Thymus (tissue), 11 donors: ENCODE measurements around the gene LILRA6. TPM values are rescaled to one million over a fixed set of nuclear protein-coding genes. Genes with fewer than 3 reads are reported as not detected.

Experiments used
- DNase-seq, 9 donors: peaks; one replicate each; pipeline ENCODE4 v3.0.0-alpha.2; 2013; ENCODE audit warnings: low spot score in 9 of 9, low read depth in 6 of 9, missing footprints in 1 of 9
- H3K27ac ChIP-seq, 2 donors: one replicate each; pipeline ENCODE4 v1.5.1; 2013; ENCODE audit warnings: control low read depth in 1 of 2, low read depth in 1 of 2, low read length in 1 of 2, mild to moderate bottlenecking in 1 of 2, moderate library complexity in 1 of 2
- H3K27me3 ChIP-seq, 2 donors: one replicate each; pipeline ENCODE4 v1.5.1; 2013; ENCODE audit warnings: low read length in 1 of 2; ENCODE audit not compliant: control insufficient read depth in 2 of 2, insufficient read depth in 1 of 2
- H3K36me3 ChIP-seq, 2 donors: one replicate each; pipeline ENCODE4 v1.5.1; 2013; ENCODE audit warnings: low read length in 1 of 2, mild to moderate bottlenecking in 1 of 2, moderate library complexity in 1 of 2; ENCODE audit not compliant: control insufficient read depth in 2 of 2, insufficient read depth in 2 of 2
- H3K4me1 ChIP-seq, 2 donors: one replicate each; pipeline ENCODE4 v1.5.1; 2013; ENCODE audit warnings: low read length in 2 of 2; ENCODE audit not compliant: control insufficient read depth in 2 of 2, insufficient read depth in 2 of 2
- H3K4me3 ChIP-seq, 2 donors: one replicate each; pipeline ENCODE4 v1.5.1; 2013; ENCODE audit warnings: low read length in 2 of 2, control low read depth in 1 of 2, mild to moderate bottlenecking in 1 of 2
- H3K9me3 ChIP-seq, 2 donors: one replicate each; pipeline ENCODE4 v1.5.1; 2013; ENCODE audit warnings: low read length in 1 of 2, mild to moderate bottlenecking in 1 of 2; ENCODE audit not compliant: control insufficient read depth in 2 of 2, insufficient read depth in 1 of 2
- WGBS: extraction: QIAGEN DNeasy Blood & Tissue Kit; methylation state at CpG from one replicate; pipeline ENCODE4 v1.1.7; 2013; 5-methylcytosine and 5-hydroxymethylcytosine counted together
- polyA plus RNA-seq: library from polyadenylated mRNA; stranded (reverse); fragments of 200-250 nt; gene quantifications from one replicate; pipeline ENCODE4 v1.2.3, GENCODE V29; 2013
- total RNA-seq: library from RNA; stranded (reverse); fragments of 120-200 nt; gene quantifications from one replicate; pipeline ENCODE4 v1.2.4, GENCODE V29; 2013
- donor health status: healthy.

Gene LILRA6
- total and polyA plus RNA-seq, 2 donors: 0.61 to 3.9 TPM

- Histone ChIP-seq H3K36me3 (peaks cover 10 to 20% of the 10 kb centered on the region in 2 donors), H3K9me3 (no peaks in the 10 kb centered on the region), H3K4me1 (peaks cover 19 to 21% of the 10 kb centered on the region in 2 donors), H3K27me3 (no peaks in the 10 kb centered on the region), H3K4me3 (peak overlapping the region; percentile 54 to 84), H3K27ac (peak overlapping the region; percentile 17 to 56)
- peak in 1 of 9 donors; percentile 52 for DNase-seq
- 3% methylated on average over 12 of the region's 12 CpGs for WGBS
Measured at GRCh38 chr19:54188215-54188871, 54.2 kb downstream of the LILRA6 start.

- H3K4me1 ChIP-seq: peaks cover 15% of the 10 kb centered on the region in 2 donors
- 98% methylated on average over 11 of the region's 11 CpGs for WGBS
- no peak for DNase-seq
- no peak overlapping the region for H3K4me3 ChIP-seq
- H3K27me3 ChIP-seq: no peaks in the 10 kb centered on the region
- no peak overlapping the region for H3K27ac ChIP-seq
- H3K36me3 ChIP-seq: peaks cover 4 to 17% of the 10 kb centered on the region in 2 donors
- H3K9me3 ChIP-seq: no peaks in the 10 kb centered on the region
Measured at GRCh38 chr19:54186934-54187381, 55.6 kb downstream of the LILRA6 start.

Other genes starting within 250 kb of the LILRA6 start
- 1.1 TPM for gene VSTM1, start 178.9 kb downstream of the LILRA6 start, total RNA-seq
- gene VSTM1, start 178.9 kb downstream of the LILRA6 start, polyA plus RNA-seq: 0.37 TPM
- 0.05 TPM for gene TARM1, start 161.4 kb downstream of the LILRA6 start, total RNA-seq
- not detected for gene TARM1, start 161.4 kb downstream of the LILRA6 start, polyA plus RNA-seq
- gene OSCAR, start 142.0 kb downstream of the LILRA6 start, total RNA-seq: 0.61 TPM
- 5.5 TPM for gene OSCAR, start 142.0 kb downstream of the LILRA6 start, polyA plus RNA-seq
- gene NDUFA3, start 139.9 kb downstream of the LILRA6 start, total RNA-seq: 215 TPM
- 190 TPM for gene NDUFA3, start 139.9 kb downstream of the LILRA6 start, polyA plus RNA-seq
- gene TFPT, start 127.1 kb downstream of the LILRA6 start, total RNA-seq: 34.9 TPM
- 34.3 TPM for gene TFPT, start 127.1 kb downstream of the LILRA6 start, polyA plus RNA-seq
- gene PRPF31, start 127.0 kb downstream of the LILRA6 start, total RNA-seq: 42.4 TPM
- 62.2 TPM for gene PRPF31, start 127.0 kb downstream of the LILRA6 start, polyA plus RNA-seq
- 7.6 TPM for gene CNOT3, start 105.0 kb downstream of the LILRA6 start, total RNA-seq
- 27.8 TPM for gene CNOT3, start 105.0 kb downstream of the LILRA6 start, polyA plus RNA-seq
- 12.1 TPM for gene LENG1, start 83.1 kb downstream of the LILRA6 start, total RNA-seq
- gene LENG1, start 83.1 kb downstream of the LILRA6 start, polyA plus RNA-seq: 11.9 TPM
- gene TMC4, start 69.6 kb downstream of the LILRA6 start, total RNA-seq: 2.1 TPM
- gene TMC4, start 69.6 kb downstream of the LILRA6 start, polyA plus RNA-seq: 15.4 TPM
- 8.2 TPM for gene MBOAT7, start 53.2 kb downstream of the LILRA6 start, total RNA-seq
- gene MBOAT7, start 53.2 kb downstream of the LILRA6 start, polyA plus RNA-seq: 24.6 TPM
- gene TSEN34, start 51.5 kb downstream of the LILRA6 start, total RNA-seq: 24.1 TPM
- gene TSEN34, start 51.5 kb downstream of the LILRA6 start, polyA plus RNA-seq: 38.8 TPM
- 2,697 TPM for gene RPS9, start 41.9 kb downstream of the LILRA6 start, total RNA-seq
- gene RPS9, start 41.9 kb downstream of the LILRA6 start, polyA plus RNA-seq: 3,716 TPM
- gene LILRB3, start 19.8 kb downstream of the LILRA6 start, total RNA-seq: 1.1 TPM
- 15.5 TPM for gene LILRB3, start 19.8 kb downstream of the LILRA6 start, polyA plus RNA-seq
- gene LILRB5, start 14.5 kb upstream of the LILRA6 start, total RNA-seq: 1.3 TPM
- 8.3 TPM for gene LILRB5, start 14.5 kb upstream of the LILRA6 start, polyA plus RNA-seq
- 0.90 TPM for gene LILRB2, start 38.3 kb upstream of the LILRA6 start, total RNA-seq
- 7.3 TPM for gene LILRB2, start 38.3 kb upstream of the LILRA6 start, polyA plus RNA-seq
- gene LILRA5, start 70.4 kb upstream of the LILRA6 start, total RNA-seq: 1.5 TPM
- 9.2 TPM for gene LILRA5, start 70.4 kb upstream of the LILRA6 start, polyA plus RNA-seq
- 2.5 TPM for gene LILRA4, start 96.4 kb upstream of the LILRA6 start, total RNA-seq
- 0.89 TPM for gene LILRA4, start 96.4 kb upstream of the LILRA6 start, polyA plus RNA-seq
- 127 TPM for gene LAIR1, start 122.1 kb upstream of the LILRA6 start, total RNA-seq
- gene LAIR1, start 122.1 kb upstream of the LILRA6 start, polyA plus RNA-seq: 128 TPM
- 0.61 TPM for gene TTYH1, start 172.7 kb upstream of the LILRA6 start, total RNA-seq
- 0.43 TPM for gene TTYH1, start 172.7 kb upstream of the LILRA6 start, polyA plus RNA-seq
- 12.7 TPM for gene LENG8, start 206.4 kb upstream of the LILRA6 start, total RNA-seq
- 151 TPM for gene LENG8, start 206.4 kb upstream of the LILRA6 start, polyA plus RNA-seq
- gene LENG9, start 221.0 kb upstream of the LILRA6 start, total RNA-seq: 2.1 TPM
- 2.2 TPM for gene LENG9, start 221.0 kb upstream of the LILRA6 start, polyA plus RNA-seq
- 11.0 TPM for gene CDC42EP5, start 230.5 kb upstream of the LILRA6 start, total RNA-seq
- gene CDC42EP5, start 230.5 kb upstream of the LILRA6 start, polyA plus RNA-seq: 5.2 TPM